Effector CD8-positive, alpha-beta T cell (primary cell): ENCODE data around the gene TRIM17.

Experiments used
- DNase-seq: peaks from one replicate; lab custom pipeline; 2025; lab: John Stamatoyannopoulos, UW

TRIM17 gene

DNA sequence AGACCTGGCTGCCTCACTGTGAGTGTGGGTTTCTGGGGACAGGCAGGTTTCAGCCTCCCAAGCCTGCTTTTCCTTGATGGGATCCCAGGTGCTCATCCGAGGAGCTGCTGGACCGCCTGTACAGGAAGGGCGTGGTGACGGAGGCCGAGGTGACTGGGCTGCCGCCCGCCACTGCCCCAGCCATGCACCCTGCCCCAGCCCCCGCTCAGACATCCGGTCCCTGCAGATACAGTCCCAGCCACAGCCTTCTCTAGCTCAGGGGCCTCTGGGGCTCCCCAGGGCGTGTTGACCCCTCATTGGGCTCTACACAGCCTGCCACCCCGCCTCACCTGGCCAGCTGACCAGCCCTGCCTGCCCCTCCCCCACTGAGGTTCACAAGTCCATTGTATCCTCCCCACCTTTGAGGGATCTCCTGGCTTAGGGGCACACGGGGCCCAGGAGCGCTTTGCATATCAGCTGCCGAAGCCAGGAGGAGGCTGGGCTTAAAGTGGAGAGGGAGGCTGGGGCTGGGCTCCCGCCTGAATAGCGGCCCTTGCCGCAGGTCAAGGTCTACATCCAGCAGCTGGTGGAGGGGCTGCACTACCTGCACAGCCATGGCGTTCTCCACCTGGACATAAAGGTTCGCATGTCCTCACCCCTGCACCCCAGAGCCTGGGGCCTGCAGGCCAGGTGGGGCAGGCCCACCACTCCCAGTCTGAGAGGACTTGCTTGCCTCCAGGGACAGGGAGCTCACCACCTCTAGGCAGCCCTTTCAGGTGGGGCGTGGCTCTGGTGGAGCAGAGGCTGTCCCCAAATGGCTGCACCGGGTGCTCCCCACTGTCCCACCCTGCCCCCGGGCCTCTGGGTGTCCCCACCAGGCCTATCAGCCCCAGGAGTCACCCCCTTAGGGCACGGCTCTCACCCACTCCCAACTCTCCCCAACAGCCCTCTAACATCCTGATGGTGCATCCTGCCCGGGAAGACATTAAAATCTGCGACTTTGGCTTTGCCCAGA is 48.6 kb downstream of the TRIM17 start:
- DNase-seq, result no peak

DNA sequence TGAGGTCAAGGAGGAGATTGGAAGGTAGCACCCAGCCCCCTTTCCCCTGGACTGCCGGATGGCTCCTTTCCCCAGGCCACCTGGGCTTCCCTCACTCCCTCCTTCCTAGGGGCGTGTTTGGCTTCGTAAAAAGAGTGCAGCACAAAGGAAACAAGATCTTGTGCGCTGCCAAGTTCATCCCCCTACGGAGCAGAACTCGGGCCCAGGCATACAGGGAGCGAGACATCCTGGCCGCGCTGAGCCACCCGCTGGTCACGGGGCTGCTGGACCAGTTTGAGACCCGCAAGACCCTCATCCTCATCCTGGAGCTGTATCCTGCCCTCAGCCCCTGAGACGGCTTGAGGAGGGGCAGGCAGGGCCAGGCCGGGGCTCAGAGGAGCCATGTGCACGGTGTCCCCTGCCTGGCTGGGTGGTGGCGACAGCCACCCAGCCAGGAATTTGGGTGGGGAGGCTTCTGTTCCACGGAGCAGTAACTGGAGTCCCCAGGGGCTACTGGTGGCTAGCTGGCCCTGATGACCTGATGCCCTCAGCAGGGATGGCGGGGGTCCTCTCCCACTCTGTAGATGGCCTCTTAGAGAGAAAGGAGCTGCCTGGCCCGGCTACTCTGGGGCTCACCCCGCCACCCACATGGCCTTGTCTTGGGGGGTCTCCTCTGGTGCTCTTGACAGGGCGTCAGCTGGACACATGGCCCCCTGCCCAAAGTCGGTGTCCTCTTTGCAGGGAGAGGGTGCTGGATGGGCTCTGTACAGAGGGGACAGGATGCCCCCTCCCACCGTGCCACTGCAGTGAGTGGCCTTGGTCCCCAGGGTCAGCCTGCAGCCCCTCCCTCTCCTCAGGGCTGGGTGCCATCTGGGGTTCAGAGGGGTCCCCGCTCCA is 49.6 kb downstream of the TRIM17 start:
- no peak for DNase-seq

DNA sequence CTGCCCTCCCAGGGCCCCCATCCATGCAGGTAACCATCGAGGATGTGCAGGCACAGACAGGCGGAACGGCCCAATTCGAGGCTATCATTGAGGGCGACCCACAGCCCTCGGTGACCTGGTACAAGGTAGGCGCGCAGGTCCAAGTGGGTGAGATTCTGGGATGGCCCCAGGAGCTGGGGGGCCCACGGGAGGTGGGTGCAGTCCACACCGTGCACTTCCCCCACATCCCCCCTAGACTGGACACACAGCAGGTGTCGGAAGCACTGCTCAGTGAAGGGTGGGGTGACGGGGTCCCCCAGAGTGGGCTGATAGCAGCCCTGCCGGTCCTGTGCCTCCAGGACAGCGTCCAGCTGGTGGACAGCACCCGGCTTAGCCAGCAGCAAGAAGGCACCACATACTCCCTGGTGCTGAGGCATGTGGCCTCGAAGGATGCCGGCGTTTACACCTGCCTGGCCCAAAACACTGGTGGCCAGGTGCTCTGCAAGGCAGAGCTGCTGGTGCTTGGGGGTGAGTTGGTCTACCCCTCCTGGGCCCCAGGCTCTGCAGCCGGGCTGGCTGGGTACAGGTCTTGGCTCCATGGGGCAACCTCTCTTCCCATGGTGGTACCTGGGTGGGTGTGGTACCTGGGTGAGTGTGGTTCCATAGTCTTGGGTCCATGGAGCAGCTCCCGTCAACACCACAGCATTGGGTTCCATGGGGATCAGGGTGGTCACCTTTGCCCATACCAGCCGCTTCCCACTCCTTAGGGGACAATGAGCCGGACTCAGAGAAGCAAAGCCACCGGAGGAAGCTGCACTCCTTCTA is 50.4 kb downstream of the TRIM17 start:
- DNase-seq, result no peak

DNA sequence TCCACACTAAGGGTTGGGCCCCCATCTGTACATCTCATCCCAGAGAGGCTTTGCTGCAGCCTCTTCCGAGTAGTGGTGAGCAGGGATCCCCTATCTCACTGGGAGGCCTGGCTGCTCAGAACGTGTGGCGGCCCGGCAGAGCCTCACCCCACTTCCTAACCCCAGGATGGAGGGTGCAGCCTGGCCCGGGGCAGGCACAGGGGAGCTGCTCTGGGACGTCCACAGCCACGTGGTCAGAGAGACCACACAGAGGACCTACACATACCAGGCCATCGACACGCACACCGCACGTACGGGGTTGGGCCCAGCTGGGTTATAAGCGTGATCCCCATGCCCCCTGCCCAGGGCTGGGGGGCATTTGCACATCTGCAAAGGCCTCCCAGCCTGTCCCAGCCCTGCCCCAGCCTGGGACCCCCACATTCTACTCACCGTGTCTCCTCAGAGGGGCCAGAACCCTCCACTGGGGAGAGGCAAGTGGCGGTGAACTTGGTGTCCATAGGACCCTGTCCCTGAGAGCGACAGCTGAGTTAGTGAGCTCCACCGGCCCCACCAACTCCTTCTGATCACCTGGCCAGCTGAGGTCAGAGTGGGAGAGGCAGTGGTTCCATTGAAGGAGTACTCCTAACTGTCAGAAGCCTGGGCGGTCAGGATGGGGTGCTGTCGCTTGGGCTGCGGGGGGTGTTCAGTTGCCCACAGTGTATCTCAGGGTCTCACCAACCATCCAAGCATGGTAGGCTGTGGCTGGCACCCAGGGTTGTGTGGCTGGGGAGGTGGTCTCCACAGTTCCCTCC is 51.2 kb downstream of the TRIM17 start:
- no peak for DNase-seq

DNA sequence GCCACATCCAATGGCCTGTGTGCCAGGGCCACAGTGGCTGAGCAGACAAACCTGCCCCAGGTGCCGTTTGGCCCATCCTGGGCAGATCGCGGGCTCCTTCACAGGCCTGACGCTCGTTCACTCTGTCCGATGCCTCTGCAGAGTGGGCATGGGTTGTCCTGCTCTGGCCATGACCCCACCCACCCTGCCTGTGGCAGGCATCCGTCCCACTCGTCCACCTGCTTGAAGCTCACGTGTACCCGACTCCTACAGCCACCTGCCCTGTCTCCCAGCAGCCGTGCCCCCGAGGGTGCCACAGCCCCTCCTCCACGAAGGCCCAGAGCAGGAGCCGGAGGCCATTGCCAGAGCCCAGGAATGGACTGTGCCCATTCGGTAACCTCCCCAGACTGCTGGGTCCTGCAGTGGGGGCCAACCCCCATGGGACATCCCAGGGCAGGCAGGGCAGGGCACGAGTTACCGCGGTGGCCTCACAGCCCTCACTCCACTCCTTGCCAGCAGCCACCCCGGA is 51.9 kb downstream of the TRIM17 start:
- DNase-seq, result no peak

DNA sequence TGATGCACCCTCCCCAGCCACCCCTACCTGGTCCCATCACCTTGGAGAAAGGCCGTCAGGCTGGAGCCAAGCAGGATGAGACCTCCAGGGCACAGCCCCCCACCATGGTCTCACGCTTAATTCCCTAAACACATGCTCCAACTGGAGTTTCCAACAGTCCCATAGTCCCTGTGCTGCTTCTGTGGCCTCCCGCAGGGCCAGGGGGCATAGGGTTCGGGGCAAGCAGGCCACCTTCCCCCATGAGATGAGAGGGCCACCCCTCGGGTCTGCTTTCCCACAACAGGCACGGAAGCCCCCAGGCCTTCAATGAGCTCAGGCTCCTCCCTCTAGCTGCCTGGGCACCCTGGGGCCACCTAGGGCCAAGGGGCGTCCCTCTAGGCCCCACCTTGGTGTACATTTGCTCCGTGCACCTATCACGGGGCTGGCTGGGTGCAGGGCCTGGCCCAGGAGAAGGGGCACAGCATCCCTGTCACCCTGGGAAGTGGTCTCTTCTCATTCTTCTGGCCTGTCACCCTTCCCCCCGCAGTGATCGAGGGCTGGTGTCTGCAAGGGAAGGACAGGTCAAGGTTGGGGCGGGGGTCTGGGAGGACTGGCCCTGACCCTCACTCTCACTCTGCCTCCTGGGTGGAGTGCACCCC is 52.5 kb downstream of the TRIM17 start:
- no peak for DNase-seq

DNA sequence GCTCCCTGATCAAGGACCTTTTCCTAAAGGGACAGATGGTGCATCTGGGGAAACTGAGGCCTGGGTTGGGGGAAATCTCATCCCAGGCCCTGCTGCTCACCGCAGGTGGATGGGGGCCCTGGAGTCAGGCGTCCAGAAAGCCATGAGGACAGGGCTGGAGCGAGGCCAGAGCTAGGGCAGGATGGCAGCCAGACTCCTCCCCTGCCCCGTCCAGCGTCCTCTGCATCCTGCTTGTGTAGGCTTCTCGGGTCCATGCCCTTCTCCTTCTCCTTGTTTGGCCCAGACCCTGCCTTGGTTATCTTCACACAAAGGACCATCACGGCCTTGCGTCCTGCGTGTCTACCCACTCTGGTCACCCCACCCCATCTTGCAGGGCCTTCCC is 53.0 kb downstream of the TRIM17 start:
- DNase-seq, result no peak

DNA sequence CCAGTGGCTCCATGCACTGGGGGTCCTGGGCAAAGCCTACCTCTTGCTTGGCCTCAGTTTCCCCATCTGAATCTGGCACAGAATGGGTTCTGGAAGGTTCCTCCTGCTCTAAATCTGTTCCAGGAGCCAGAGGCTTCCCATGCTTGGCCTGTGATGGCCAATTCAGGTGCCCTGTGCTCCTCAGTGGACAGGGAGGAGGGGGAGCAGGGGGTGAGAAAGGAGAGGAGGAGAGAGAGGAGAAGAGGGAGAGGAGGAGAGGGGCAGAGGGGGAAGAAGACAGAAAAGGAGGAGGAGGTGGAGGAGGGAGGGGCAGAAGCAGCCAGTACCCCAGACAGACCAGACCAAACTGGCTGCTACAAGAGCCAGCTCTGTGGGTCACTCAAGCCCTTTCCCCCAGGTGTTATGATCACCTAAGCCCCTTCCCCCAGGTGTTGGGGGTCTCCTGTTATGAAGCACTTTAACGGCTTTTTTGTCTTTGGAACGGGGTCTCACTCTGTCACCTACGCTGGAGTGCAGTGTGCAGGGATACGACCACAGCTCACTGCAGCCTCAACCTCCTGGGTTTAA is 53.7 kb downstream of the TRIM17 start:
- no peak for DNase-seq

DNA sequence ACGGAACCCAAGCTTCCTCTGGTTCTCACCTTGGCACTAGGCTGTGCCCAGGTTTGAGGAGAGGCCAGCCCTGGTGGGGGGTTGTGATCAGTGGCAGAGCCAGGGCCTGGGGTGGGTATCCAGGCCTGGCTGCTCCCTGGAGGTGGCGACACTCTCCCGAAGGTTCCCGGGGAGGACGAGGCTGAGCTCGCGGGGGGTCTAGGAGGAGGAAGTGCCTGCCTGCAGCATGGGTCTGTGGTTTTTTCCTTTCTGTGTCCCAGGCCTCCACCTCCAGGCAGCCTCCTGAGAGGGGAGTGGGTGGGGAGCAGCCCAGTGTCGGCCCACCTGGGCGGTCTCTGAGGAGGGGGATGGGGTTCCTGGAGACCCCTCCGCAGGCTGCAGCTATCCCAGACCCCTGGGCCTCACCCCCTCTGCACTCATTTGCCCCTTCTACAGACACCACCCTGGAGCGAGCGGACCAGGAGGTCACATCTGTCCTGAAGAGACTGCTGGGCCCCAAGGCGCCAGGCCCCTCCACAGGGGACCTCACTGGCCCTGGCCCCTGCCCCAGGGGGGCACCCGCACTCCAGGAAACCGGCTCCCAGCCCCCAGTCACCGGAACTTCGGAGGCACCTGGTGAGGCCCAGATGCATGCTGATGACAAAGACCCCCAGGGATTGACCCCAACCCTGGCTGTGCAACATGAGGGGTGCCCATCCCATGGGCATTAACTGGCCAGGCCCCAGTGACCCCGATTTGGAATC is 54.3 kb downstream of the TRIM17 start:
- no peak for DNase-seq

DNA sequence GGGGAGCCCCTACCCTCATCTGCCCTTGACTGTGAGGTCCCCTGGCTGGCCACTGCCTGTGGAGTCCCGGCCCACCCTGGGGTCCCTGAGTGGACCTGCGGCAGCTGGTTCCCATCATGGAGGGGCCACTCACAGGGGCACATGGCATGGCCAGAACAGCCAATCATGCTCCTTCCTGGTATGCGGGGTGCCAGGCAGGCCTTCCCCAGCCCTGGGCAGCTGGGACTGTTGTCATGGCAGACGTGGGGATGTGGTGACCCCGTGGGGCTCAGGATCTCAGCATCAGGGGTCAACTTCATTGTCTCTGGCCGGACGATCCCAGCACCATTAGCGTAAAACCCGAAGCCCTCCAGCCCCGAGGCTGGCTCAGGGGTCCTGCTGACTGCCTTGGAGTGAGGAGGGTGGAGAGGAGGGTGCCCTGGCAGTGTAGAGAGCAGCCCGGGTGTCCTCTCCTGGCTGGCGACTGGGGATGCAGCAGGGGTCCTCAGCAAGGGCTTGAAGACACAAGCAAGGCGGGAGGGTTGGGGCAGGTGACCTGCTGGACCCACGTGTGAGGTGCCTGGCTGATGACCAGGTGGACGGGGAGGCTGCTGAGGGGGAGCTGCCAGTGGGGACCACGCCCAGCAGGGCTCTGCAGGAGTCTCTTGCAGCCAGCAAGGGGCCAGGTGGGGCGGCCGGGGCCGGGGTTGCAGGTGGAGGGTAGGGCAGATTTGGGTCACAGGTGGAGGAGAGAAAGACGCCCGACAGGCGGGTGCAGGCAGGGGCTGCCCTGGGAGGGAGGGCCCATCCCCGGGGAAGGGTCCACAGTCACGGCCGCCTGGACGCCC is 55.1 kb downstream of the TRIM17 start:
- DNase-seq, result no peak

DNA sequence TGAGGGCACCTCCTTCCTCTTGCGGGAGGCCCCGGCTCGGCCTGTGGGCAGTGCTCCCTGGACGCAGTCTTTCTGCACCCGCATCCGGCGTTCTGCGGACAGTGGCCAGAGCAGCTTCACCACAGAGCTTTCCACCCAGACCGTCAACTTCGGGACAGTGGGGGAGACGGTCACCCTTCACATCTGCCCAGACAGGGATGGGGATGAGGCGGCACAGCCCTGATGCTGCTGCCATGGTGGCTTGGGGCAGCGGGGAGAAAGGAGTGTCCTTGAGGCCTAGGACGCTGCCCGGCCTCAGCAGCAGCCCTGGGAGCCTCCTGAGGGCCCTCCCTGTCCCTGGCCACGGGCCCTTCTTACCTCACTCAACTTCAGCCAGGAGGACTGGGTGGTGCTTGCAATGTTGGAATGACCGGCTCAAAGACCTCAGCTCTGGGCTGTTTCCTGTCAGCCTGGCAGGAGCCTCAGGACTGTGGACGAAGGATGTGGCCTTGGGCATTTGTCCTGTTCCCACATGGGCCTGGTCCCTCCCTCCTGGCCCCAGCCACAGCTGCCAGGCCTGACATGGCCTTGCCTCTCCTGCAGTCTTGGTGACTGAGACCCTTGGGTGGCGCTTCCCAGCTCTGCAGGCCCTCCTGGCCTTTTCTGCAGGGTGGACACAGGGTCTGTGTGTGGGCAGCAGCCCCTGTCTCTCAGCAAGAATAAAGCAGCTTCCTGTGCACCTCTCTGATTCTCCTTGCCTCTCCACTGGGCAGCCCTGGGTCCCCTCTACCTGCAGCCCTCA is 55.9 kb downstream of the TRIM17 start:
- DNase-seq, result no peak

DNA sequence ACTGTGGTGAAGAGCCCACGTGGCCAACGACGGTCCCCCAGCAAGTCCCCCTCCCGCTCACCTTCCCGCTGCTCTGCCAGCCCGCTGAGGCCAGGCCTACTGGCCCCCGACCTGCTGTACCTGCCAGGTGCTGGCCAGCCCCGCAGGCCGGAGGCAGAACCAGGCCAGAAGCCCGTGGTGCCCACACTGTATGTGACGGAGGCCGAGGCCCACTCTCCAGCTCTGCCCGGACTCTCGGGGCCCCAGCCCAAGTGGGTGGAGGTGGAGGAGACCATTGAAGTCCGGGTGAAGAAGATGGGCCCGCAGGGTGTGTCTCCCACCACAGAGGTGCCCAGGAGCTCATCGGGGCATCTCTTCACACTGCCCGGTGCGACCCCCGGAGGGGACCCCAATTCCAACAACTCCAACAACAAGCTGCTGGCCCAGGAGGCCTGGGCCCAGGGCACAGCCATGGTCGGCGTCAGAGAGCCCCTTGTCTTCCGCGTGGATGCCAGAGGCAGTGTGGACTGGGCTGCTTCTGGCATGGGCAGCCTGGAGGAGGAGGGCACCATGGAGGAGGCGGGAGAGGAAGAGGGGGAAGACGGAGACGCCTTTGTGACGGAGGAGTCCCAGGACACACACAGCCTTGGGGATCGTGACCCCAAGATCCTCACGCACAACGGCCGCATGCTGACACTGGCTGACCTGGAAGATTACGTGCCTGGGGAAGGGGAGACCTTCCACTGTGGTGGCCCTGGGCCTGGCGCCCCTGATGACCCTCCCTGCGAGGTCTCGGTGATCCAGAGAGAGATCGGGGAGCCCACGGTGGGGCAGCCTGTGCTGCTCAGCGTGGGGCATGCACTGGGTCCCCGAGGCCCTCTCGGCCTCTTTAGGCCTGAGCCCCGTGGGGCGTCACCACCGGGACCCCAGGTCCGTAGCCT is 56.8 kb downstream of the TRIM17 start:
- no peak for DNase-seq

DNA sequence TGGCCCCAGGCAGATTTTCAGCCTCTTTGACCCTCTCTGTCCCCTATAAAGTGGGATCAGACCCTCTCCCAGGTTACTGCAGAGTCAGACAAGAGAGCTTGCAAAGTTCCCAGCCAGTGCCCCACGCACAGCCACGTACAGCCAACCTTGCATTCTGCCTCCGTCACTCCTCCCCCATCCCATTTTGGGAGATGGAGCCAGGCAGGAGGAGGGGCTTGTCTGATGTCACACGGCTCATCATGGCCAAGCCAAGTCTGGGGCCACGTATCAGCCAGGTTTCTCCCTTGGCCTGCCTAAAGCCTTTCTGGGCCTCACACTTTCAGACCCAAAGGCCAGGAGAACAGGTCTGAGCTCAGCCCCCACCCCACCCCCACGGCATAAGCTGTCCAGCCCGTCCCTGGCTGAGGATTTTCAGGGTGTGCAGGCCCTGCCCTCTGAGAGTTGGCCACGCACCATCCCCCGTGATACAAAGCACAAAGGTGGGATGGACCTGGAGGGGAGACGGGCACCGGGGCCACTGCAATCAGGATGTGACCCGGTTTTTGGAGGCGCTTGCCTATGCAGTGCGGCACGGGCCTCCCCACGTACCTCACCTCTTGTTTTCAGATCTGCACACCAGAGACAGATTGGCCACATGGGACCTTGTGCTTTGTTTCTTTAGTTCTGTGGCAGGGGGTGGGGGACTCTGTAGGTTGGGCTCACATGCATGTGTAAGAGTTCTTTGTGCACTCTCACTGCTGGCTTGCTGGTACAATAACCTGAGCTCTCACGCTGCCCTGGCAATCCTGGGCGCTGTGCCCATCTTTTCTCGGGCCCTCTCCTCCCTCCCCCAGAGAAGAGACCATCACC is 57.7 kb downstream of the TRIM17 start:
- DNase-seq, result no peak

DNA sequence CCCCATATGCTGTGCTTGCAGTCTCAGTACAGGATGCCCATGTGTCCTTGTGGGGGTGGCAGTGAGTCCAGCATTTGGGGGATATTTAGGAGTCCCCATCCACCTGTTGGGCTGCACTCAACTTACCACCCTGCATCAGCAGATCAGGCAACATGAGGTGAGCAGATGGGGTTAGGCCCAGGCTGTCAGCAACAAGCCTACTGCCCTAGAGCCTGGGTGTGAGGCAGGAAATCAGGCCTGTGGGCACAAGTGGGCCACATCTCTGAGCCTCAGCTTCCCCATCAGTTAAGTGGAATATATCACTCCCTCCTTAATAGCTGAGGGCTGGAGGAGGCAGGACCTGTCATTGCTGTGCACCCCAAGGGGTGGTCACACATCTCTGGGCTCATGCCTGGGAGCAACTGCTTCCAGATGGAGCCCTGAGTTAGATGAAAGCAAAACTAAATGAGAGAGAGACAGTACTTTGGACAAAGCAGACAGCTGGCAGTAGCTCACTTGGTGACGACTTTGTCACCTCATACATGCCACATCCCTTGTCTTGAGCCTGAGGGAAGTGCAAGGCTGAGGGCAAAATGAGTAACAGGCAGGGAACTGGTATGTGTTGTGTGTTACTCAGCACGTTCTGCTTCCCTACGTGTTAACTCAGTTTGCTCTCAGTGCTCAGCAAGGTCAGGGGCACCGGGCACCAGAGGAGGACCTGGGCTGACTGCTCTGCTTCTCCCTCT is 58.5 kb downstream of the TRIM17 start:
- DNase-seq, result no peak
